NB4 (cell line): ENCODE data around the gene GRM7.

Experiments
- CTCF ChIP-seq: IDR thresholded peaks from one replicate; pipeline ENCODE4 v1.5.1; 2012; ENCODE audit warnings: low read depth, low read length
- MYC ChIP-seq: IDR thresholded peaks from 2 replicates; pipeline ENCODE4 v1.6.1; 2011; ENCODE audit warnings: low read depth, low read length
- POLR2A ChIP-seq: IDR thresholded peaks from 2 replicates; pipeline ENCODE4 v1.6.1; 2011; ENCODE audit warnings: mild to moderate bottlenecking; ENCODE audit not compliant: insufficient read length; ENCODE audit errors: extremely low read depth

GRCh38 chr3:7749931-7750695 lies 889.2 kb downstream of the GRM7 start:
- TF ChIP-seq POLR2A: no peak
- no peak for TF ChIP-seq CTCF
- no peak for TF ChIP-seq MYC
